Measurements from ENCODE around the gene COX17.

The COX17 gene

DNA sequence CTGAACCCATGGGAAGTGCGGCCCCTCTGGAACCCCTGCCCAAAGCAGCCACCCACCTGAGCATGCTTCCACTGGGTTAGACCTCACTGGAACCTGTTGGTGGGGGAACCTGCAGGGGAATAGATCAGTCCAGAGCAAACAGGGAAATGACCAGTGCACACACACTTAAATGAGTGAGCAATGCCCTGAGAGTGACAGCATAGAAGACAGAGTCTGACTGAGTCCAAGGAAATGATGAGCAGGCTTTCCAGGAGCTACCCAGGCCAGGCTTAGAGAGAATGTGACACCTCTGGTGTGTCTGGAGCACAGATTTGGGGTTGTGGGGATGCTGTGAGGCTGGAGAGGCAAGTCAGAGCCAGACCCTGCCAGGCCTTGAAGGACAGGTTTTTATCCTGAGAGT lies 51.0 kb downstream of the COX17 start:
- DNase-seq (ENCODE audit: extremely low spot score), result no peak
- POLR2A ChIA-PET, result no interaction called here
- TF ChIP-seq, protein P1, sequence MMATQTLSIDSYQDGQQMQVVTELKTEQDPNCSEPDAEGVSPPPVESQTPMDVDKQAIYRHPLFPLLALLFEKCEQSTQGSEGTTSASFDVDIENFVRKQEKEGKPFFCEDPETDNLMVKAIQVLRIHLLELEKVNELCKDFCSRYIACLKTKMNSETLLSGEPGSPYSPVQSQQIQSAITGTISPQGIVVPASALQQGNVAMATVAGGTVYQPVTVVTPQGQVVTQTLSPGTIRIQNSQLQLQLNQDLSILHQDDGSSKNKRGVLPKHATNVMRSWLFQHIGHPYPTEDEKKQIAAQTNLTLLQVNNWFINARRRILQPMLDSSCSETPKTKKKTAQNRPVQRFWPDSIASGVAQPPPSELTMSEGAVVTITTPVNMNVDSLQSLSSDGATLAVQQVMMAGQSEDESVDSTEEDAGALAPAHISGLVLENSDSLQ (IDR thresholded peaks at IDR 0.05), result no peak
- TF ChIP-seq TARDBP (IDR thresholded peaks at IDR 0.05) (no peak), CTBP1 (IDR thresholded peaks at IDR 0.05; ENCODE audit: borderline replicate concordance) (no peak), ARNT (IDR thresholded peaks at IDR 0.05) (no peak), SUZ12 (IDR thresholded peaks at IDR 0.05) (no peak), ELF4 (IDR thresholded peaks at IDR 0.05) (no peak), NFRKB (IDR thresholded peaks at IDR 0.05) (no peak)
- CTCF ChIA-PET, result no interaction called here

DNA sequence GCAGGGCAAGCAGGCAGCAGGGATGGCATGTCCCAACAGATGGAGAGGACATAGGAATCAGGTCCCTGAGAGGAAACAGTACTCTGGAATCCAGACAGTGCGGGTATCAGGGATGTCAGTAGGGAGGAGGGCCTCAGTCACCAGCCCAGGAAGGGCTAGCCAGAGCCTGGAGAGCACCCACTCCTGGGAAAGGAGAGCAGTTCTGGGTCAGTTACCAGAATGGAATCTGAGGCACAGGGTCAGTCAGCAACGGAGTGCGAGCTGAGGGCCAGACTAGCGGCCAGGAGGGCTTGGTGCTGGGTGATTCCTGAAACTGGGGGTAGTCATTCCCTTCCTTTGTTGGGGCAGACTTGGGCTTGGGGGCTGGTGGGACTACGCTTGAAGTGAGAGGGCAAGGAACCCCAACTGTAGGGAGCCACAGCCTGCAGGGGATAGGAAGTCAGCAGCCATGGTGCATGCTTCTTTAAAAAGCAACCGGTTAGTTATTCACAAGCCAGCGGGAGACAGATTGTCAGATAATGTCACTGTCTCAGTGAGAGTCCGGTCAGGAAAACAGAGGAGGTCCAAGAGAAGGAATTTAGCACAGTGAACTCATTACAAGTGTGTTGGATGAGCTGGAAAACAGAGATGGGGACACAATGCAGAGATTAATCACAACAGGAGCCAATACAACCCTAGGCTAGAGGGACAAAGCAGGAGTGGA lies 51.6 kb downstream of the COX17 start:
- CTCF ChIA-PET, result no interaction called here
- no peak for DNase-seq (ENCODE audit: extremely low spot score)
- POLR2A ChIA-PET, result no interaction called here
- TF ChIP-seq L3MBTL2 (conservative IDR thresholded peaks at IDR 0.05) (no peak), ARNT (IDR thresholded peaks at IDR 0.05) (no peak)

DNA sequence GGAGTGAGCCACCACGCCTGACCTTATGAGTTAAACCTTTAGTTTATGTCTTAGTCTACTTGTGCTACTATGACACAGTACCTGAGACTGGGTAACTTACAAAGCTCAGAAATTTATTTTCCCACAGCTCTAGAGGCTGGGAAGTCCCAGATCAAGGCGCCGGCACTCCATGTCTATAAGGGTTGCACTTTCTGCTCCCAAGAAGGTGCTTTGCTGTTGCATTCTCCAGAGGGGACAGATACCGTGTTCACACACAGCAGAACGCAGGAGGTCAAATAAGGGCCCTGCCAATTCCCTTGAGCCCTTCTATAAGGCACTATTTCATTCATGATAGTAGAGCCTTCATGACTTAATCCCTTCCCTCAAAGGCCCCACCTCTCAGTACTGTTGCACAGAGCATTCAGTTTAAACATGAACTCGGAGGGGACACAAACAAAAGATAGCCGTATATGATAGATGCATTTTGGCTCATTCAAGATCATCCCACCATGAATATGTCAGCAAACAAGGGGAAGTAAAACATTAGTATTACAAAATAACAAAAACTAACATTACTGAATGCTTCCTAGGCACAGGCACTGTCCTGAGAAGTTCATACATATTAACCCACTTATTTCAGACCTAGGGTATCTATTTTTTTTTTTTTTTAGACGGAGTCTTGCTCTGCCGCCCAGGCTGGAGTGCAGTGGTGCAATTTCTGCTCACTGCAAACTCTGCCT lies 53.0 kb downstream of the COX17 start:
- CTCF ChIA-PET, result interaction anchor here (0.6 kb wide), 1 partner anchor 57 kb away, joined by 3 read pairs; no protein-coding TSS in a partner anchor
- TF ChIP-seq FOXA1 (IDR thresholded peaks at IDR 0.05), result no peak
- no peak for TF ChIP-seq BHLHE40 (IDR thresholded peaks at IDR 0.05; ENCODE audit: borderline replicate concordance)
- POLR2A ChIA-PET, result no interaction called here
- DNase-seq (ENCODE audit: extremely low spot score), result no peak

DNA sequence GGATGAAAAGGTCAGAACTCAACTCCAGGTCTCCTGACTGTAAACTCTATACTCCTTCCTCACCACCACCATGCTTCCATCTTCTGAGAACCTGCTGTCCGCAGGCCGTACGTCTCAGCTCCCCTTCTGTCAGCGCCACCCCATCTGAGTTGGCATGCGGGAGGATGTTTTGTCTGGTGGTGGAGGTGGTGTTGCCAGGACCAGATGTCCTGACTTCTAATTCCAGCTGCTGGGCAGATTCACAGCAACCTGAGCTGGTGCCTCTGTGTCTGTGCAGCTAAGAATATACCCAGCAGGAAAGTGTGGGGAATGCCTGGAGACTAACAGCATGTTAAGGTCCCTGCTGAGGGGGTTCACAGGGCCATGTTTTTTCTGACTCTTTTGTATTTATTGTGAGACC lies 56.3 kb downstream of the COX17 start:
- ChIA-PET POLR2A (no interaction called here), CTCF (no interaction called here)
- DNase-seq (ENCODE audit: extremely low spot score), result no peak
- TF ChIP-seq L3MBTL2 (conservative IDR thresholded peaks at IDR 0.05), result no peak
- TF ChIP-seq CTBP1 (IDR thresholded peaks at IDR 0.05; ENCODE audit: borderline replicate concordance), result no peak
- TF ChIP-seq, protein P1 (IDR thresholded peaks at IDR 0.05), result no peak
- TF ChIP-seq BHLHE40 (IDR thresholded peaks at IDR 0.05; ENCODE audit: borderline replicate concordance), result no peak
- no peak for TF ChIP-seq SP1 (IDR thresholded peaks at IDR 0.05)
- no peak for TF ChIP-seq FOXM1 (IDR thresholded peaks at IDR 0.05; ENCODE audit: borderline replicate concordance)
- no peak for TF ChIP-seq FOXK2 (IDR thresholded peaks at IDR 0.05)

Data from HEK293T (cell line).